IPS-20b (cell line): ENCODE data around the gene GOLGB1.
"Not testable (repeated sequence)": the region's sequence is repeated elsewhere in the genome, so short reads cannot be mapped to it uniquely, and the experiment has no call there.

Experiments
- H3K27ac ChIP-seq: one replicate; pipeline ENCODE4 v1.5.1; 2013; ENCODE audit warnings: low read length
- H3K27me3 ChIP-seq: 2 replicates; pipeline ENCODE4 v1.6.1; 2013; ENCODE audit warnings: mild to moderate bottlenecking, low read length, inconsistent platforms; ENCODE audit not compliant: insufficient read depth
- H3K36me3 ChIP-seq: 2 replicates; pipeline ENCODE4 v1.6.1; 2013; ENCODE audit warnings: low read depth, mild to moderate bottlenecking, inconsistent platforms, low read length, moderate library complexity; ENCODE audit not compliant: insufficient read depth
- H3K4me1 ChIP-seq: 2 replicates; pipeline ENCODE4 v1.6.1; 2013; ENCODE audit warnings: mild to moderate bottlenecking, control low read depth, inconsistent platforms, low read length, moderate library complexity; ENCODE audit not compliant: insufficient read depth
- H3K4me3 ChIP-seq: 2 replicates; pipeline ENCODE4 v1.5.1; 2013; ENCODE audit warnings: mild to moderate bottlenecking, low read length, inconsistent platforms
- H3K9ac ChIP-seq: 2 replicates; pipeline ENCODE4 v1.6.1; 2013; ENCODE audit warnings: low read depth, mild to moderate bottlenecking, inconsistent platforms, low read length, moderate library complexity
- H3K9me3 ChIP-seq: 2 replicates; pipeline ENCODE4 v1.6.1; 2013; ENCODE audit warnings: mild to moderate bottlenecking, low read depth, low read length, inconsistent platforms; ENCODE audit not compliant: insufficient read depth

Gene GOLGB1

DNA sequence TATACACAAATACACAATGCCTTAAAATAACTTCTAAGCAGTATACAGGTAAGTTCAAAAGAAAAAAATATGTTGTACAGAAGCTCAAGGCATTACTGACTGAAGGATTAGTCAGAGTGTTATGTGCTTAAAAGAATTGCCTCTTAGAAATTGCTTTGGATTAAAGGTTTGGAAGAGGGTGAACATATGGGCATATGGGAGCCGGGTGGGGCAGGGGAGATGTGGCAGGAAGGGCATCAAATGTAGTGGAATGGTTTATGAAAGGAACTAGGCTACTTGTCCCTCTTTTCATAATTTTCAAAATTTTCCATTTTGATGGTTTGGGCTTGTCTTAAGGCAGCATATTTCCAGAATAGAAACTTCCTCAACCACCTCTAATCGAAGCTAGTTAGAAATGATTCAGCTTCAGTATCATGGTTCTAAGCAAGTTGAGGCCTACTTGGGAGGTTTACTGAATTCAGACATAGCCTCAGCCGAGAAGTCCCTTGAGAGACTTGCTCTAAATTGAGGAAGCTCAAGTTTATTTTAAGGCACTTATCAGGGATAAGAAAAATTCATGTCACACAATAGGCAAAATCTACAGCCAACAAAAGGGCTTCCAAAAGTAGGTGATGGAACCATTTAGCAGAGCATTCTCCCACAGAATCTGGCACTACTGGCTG is 10.1 kb upstream of the GOLGB1 start:
- Histone ChIP-seq H3K36me3 (no peaks in the 10 kb centered on the region), H3K9ac (no peak overlapping the region), H3K27ac (no peak overlapping the region), H3K27me3 (no peaks in the 10 kb centered on the region), H3K9me3 (no peaks in the 10 kb centered on the region), H3K4me1 (no peaks in the 10 kb centered on the region), H3K4me3 (no peak overlapping the region)

DNA sequence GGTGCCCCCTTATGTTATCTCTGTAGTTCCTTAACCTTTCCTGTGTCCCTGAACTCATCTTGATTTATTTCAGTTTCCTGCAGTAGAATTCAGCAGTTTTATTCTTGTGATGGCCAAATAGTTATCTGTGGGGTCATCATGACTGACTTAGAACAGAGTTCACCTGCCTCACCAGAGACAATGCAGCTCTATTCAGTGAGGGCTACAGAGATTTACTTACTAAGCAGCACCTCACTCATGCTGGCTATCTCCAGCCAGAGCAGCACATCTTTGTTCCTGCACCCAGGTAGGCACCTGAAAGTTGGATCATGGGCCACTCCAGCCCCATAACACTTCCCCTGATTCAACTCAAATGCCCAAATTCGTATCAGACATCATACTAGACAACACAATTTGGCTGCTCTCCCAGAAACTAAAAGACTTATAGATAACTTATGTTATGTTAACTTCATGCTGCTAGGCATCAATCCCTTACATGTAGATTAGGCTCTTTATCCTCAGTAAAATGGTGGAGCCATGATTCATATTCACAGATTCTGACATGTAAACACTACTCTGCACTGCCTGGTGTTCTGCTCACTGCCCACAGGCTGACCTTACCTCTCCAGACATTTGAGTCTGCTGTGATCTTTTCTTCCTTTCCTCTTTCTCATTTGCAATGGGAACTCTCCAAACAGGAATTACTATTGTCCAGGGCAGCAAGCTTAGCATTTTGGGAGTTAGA is 9.3 kb upstream of the GOLGB1 start:
- Histone ChIP-seq H3K4me1 (no peaks in the 10 kb centered on the region), H3K36me3 (no peaks in the 10 kb centered on the region), H3K27me3 (no peaks in the 10 kb centered on the region), H3K4me3 (no peak overlapping the region), H3K9ac (no peak overlapping the region), H3K27ac (no peak overlapping the region), H3K9me3 (no peaks in the 10 kb centered on the region)

DNA sequence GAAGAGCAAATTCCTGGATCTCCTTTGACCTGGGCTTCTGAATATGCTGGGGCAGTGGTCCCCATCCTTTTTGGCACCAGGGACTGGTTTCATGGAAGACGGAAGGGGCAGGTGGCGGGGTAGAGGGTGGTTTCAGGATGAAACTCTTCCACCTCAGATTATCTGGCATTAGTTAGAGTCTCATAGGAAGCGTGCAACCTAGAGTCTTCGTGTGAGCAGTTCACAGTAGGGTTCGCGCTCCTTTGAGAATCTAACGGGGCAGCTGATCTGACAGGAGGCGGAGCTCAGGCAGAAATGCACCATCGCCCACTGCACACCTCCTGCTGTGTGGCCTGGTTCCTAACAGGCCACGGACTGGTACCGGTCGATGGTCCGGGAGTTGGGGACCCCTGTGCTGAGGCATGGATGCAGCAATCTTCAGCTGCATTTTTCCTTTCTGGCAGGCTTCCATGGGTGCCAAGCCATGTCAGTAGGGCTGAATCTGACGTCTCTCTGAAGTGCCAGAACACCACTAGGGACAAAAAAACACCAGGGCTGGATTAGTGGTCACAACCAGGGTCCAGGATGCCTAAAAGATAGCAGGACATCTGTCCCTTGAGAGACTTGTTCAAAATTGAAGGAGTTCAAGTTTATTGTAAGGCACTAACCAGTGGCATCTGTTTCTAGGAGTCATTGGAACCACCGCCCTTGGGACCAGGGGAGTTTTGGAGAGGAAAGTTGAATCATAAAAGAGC is 8.4 kb upstream of the GOLGB1 start:
- Histone ChIP-seq H3K27me3 (no peaks in the 10 kb centered on the region), H3K4me1 (no peaks in the 10 kb centered on the region), H3K4me3 (no peak overlapping the region), H3K27ac (no peak overlapping the region), H3K36me3 (no peaks in the 10 kb centered on the region), H3K9ac (no peak overlapping the region), H3K9me3 (no peaks in the 10 kb centered on the region)

DNA sequence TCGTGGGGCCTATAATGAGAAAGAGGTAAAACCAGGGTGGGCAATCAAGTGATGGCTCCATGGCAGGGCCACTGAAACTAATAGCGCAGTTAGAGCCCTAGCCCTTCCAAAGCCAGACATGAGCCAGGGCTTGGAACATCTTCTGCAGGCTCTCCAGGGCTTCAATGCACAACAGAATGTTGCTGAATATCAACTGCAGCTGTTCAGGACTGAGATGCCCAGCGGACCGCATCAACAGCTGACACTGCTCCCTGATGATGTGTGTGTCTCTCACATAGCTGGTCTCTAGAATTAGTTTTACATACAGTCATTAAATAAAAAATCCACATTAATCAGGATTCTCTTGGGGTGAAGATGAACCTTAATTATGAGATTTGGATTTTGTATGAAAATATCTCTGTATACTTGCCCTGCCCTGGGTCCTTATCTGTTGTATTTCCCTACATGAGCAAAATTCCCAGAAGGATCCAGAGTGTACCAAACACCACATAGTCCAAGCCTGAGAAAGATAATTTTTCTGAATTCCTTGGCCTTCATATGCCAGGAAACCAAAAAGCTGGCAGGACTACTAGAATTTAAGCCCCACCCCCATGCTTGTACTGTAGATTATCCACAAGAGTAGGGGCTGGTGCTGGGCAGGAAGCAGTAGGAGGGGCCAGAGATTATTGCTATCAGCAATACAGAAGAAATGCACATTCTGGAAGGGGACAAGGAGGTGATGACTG is 7.7 kb upstream of the GOLGB1 start:
- Histone ChIP-seq H3K4me3 (no peak overlapping the region), H3K36me3 (no peaks in the 10 kb centered on the region), H3K27me3 (no peaks in the 10 kb centered on the region), H3K9ac (no peak overlapping the region), H3K4me1 (no peaks in the 10 kb centered on the region), H3K27ac (no peak overlapping the region), H3K9me3 (no peaks in the 10 kb centered on the region)

DNA sequence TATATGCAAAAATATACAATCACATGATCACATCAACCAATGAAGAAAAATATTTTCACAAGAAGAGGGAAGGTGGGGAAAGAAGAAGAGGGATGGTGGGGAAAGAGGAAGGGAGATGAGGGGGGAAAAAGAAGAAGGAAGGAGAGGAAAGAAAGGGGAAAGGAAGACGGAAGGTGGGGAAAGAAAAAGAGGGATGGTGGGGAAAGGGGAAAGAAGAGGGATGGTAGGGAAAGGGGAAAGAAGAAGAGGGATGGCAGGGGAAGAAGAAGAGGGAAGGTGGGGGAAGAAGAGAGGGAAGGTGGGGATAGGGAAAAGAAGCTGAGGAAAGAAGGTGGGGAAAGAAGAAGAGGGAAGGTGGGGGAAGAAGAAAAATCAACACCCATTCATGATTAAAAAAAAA is 3.2 kb upstream of the GOLGB1 start:
- no peaks in the 10 kb centered on the region for H3K27me3 ChIP-seq
- H3K27ac ChIP-seq = no peak overlapping the region
- no peaks in the 10 kb centered on the region for H3K36me3 ChIP-seq
- no peaks in the 10 kb centered on the region for H3K9me3 ChIP-seq
- H3K9ac ChIP-seq = no peak overlapping the region
- no peak overlapping the region for H3K4me3 ChIP-seq
- H3K4me1 ChIP-seq = peaks cover 10% of the 10 kb centered on the region; the same call in 1 of the 2 replicates

DNA sequence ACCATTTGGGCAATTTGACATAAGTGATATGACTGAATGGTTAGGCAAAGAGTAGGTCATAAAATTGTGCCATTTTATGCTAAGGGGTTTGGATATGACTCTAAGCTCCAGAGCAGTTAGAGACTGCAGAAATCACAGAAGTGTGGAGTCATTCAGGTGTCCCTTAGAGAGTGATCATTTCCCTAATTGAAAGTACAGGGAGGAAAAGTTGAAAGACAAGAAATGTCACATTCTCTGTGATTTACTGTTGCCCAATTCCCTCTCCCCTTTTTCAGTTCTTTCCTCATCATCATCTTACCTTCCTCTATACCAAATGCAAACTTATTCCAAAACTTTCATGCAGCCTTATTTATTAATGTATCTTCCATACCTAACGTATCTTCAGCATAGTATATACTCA is 2.7 kb upstream of the GOLGB1 start:
- no peaks in the 10 kb centered on the region for H3K27me3 ChIP-seq
- H3K9me3 ChIP-seq = no peaks in the 10 kb centered on the region
- peaks cover 10% of the 10 kb centered on the region; the same call in 1 of the 2 replicates for H3K4me1 ChIP-seq
- no peaks in the 10 kb centered on the region for H3K36me3 ChIP-seq
- no peak overlapping the region for H3K4me3 ChIP-seq
- H3K9ac ChIP-seq = no peak overlapping the region
- H3K27ac ChIP-seq = no peak overlapping the region

DNA sequence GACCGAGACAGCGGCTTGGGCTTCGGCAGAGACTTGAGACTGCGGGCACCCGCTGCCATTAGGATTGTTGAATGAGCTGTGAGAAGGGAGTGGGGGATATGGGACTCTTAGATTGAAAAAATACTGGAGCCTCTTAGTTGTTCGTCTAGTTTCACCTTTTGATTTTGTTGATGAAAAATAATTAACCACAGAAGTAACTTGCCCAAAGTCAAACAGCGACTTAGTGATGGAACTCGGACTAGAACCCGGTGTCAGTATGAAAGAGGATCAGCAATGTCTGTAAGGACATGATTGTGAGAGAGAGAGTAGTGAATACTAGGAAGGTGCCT is 510 bp upstream of the GOLGB1 start:
- Histone ChIP-seq H3K4me1 (peaks cover 10% of the 10 kb centered on the region; the same call in 1 of the 2 replicates), H3K9me3 (no peaks in the 10 kb centered on the region), H3K27ac (peak overlapping the region; percentile 55), H3K36me3 (no peaks in the 10 kb centered on the region), H3K4me3 (peak overlapping the region; percentile 95), H3K27me3 (no peaks in the 10 kb centered on the region), H3K9ac (peak overlapping the region; percentile 87)

DNA sequence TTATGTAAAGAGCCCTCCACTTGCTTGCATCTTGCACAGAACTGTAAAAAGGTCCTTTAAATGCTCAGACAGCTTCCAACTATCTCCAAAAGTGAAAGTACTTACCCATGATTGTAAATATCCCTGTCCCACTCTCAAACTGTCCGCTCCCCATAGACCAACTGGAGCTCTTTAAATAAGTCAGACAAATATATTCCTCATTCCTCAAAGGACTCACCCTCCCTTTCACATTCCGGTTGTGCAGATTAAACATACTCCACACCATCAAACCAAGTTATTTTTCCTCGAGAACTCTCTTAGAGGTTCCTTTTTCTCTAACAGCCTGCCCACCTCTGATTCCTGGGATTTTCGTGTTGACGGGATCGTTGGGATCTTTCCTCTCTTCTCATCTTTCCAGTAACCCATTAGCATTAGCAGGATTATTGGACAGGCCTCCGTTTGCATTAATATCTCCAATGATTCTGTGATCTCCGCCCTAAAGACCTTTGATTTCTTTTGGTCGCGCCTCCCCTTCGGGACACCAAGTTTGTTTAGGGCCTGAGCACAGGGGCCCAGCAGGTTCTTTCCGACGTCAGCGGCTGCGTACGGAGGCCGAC is 763 bp downstream of the GOLGB1 start:
- Histone ChIP-seq H3K36me3 (no peaks in the 10 kb centered on the region), H3K9ac (peak overlapping the region; percentile 91), H3K4me1 (peaks cover 10% of the 10 kb centered on the region; the same call in 1 of the 2 replicates), H3K9me3 (no peaks in the 10 kb centered on the region), H3K27ac (peak overlapping the region; percentile 64), H3K4me3 (peak overlapping the region; percentile 95), H3K27me3 (no peaks in the 10 kb centered on the region)

DNA sequence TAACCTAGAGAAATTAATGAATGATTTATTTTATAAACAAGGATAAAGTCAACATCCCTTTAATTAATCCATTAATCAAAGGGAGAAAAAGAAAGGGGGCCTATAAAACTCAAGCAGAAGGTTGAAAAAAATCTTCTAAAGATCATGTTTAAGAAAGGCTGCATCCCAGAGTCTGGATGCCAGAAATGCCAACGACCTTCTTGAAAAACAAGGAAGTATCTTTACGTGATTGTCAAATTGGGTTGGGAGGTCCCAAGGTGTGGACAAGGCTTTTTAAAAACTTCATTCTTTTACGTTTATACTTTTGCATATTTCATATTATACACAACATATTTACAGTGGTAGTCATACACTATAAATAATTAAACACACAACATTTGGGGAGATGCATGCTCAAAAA is 1.6 kb downstream of the GOLGB1 start:
- peak overlapping the region; percentile 95 for H3K4me3 ChIP-seq
- peak overlapping the region; percentile 91; the same call in 1 of the 2 replicates for H3K9ac ChIP-seq
- H3K36me3 ChIP-seq = no peaks in the 10 kb centered on the region; the same call in 1 of the 2 replicates
- no peaks in the 10 kb centered on the region for H3K9me3 ChIP-seq
- H3K27me3 ChIP-seq = no peaks in the 10 kb centered on the region
- H3K27ac ChIP-seq = no peak overlapping the region
- peaks cover 10% of the 10 kb centered on the region; the same call in 1 of the 2 replicates for H3K4me1 ChIP-seq

DNA sequence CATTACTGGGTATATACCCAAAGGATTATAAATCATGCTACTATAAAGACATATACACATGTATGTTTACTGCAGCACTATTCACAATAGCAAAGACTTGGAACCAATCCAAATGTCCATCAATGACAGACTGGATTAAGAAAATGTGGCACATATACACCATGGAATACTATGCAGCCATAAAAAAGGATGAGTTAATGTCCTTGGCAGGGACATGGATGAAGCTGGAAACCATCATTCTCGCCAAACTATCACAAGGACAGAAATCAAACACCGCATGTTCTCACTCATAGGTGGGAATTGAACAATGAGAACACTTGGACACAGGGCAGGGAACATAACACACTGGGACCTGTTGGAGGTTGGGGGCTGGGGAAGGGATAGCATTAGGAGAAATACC is 6.4 kb downstream of the GOLGB1 start:
- not testable (repeated sequence) for H3K4me3 ChIP-seq, H3K9me3 ChIP-seq, H3K36me3 ChIP-seq, H3K4me1 ChIP-seq, H3K9ac ChIP-seq, H3K27ac ChIP-seq, H3K27me3 ChIP-seq

DNA sequence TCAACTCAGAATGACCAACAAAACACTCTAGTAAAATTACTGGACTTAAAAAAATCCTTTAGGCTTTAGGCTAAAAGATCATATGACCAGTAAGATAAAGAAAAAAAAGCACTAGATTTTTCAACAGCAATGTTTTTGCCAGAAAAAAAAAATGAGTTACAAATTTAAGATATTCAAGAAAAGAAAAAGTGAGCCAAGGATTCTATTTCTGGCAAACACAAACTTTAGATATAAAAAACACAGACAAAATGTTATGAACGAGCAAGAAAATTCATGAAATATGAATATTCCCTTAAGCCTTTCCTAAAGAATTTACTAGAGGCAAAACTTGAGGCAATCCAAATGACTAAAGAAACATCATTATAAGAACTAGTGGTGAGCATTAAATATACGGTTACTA is 8.6 kb downstream of the GOLGB1 start:
- Histone ChIP-seq H3K36me3 (no peaks in the 10 kb centered on the region; the same call in 1 of the 2 replicates), H3K9ac (no peak overlapping the region), H3K27me3 (no peaks in the 10 kb centered on the region), H3K4me3 (no peak overlapping the region), H3K4me1 (no peaks in the 10 kb centered on the region), H3K27ac (no peak overlapping the region), H3K9me3 (no peaks in the 10 kb centered on the region)
